Measurements from ENCODE around the gene CNOT1. TPM values are rescaled to one million over a fixed set of nuclear protein-coding genes. Genes with fewer than 3 reads are reported as not detected.

The CNOT1 gene
- polyA plus RNA-seq, 1 donor from 2014 or later = 66.2 TPM

DNA sequence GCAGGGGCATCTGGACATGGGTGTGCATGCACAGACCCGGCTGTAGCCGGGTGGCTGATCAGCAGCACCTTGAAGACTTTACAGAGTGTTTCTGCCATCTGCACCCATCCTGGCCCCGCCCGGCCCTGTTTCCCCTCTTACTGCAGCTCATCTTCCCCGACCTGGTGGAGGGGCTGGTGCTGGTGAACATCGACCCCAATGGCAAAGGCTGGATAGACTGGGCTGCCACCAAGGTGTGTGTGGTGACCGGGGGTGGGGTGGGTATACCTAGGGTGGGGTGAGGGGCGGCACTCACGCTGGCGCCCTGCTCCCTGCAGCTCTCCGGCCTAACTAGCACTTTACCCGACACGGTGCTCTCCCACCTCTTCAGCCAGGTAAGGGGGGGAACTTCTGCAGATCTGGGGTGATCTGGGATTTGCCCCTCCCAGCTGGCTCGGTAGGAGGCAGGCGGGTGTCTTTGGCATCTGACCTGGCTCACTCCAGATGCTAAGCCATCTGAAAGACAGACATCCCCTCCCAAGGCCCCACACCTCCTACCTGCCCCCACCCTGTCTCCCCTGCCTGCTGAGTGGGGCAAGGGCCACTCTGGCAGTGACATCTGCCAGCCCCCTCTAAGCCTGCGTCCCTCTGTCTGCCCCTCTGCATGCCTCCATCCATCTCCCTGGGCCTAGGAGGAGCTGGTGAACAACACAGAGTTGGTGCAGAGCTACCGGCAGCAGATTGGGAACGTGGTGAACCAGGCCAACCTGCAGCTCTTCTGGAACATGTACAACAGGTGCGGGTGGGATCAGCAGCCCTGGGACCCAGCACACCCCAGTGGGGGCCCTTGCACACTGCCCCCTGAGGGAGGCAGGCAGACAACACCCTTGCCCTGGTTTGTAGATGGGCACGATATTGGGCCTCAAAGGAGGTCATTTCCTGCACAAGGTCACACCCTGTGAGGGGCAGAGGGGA is 123.1 kb downstream of the CNOT1 start:
- Histone ChIP-seq H3K4me3 (ENCODE audit: low read length) (no peak overlapping the region), H3K9me2 (ENCODE audit: insufficient read depth, low read length) (no peaks in the 10 kb centered on the region), H3K4me2 (ENCODE audit: low read length) (no peak overlapping the region), H3K9ac (ENCODE audit: low read length) (no peak overlapping the region), H2AFZ (ENCODE audit: low read depth, low read length) (no peak overlapping the region), H3K9me3 (ENCODE audit: low read length) (no peaks in the 10 kb centered on the region), H3K27me3 (ENCODE audit: insufficient read depth, low read depth, low read length) (no peaks in the 10 kb centered on the region), H3K27ac (ENCODE audit: low read length) (no peak overlapping the region), H3K36me3 (ENCODE audit: insufficient read depth, low read length) (no peaks in the 10 kb centered on the region), H3F3A (ENCODE audit: insufficient read depth, low read length, poor library complexity, severe bottlenecking) (no peaks in the 10 kb centered on the region), H4K20me1 (ENCODE audit: insufficient read depth) (peaks cover 4% of the 10 kb centered on the region), H3K79me2 (replicated peaks; ENCODE audit: insufficient read depth, low read length) (peaks cover 17% of the 10 kb centered on the region)
- TF ChIP-seq TAF1 (IDR thresholded peaks at IDR 0.05; ENCODE audit: low read depth) = no peak
- TF ChIP-seq SMC3 (conservative IDR thresholded peaks at IDR 0.05; ENCODE audit: poor library complexity) = no peak
- no peak for TF ChIP-seq EP300 (conservative IDR thresholded peaks at IDR 0.05; ENCODE audit: poor library complexity, severe bottlenecking)
- TF ChIP-seq MXI1 (conservative IDR thresholded peaks at IDR 0.05; ENCODE audit: poor library complexity, severe bottlenecking) = no peak
- no peak for TF ChIP-seq POLR2AphosphoS5 (IDR thresholded peaks at IDR 0.05)
- TF ChIP-seq, protein P1, sequence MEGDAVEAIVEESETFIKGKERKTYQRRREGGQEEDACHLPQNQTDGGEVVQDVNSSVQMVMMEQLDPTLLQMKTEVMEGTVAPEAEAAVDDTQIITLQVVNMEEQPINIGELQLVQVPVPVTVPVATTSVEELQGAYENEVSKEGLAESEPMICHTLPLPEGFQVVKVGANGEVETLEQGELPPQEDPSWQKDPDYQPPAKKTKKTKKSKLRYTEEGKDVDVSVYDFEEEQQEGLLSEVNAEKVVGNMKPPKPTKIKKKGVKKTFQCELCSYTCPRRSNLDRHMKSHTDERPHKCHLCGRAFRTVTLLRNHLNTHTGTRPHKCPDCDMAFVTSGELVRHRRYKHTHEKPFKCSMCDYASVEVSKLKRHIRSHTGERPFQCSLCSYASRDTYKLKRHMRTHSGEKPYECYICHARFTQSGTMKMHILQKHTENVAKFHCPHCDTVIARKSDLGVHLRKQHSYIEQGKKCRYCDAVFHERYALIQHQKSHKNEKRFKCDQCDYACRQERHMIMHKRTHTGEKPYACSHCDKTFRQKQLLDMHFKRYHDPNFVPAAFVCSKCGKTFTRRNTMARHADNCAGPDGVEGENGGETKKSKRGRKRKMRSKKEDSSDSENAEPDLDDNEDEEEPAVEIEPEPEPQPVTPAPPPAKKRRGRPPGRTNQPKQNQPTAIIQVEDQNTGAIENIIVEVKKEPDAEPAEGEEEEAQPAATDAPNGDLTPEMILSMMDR (IDR thresholded peaks at IDR 0.05; ENCODE audit: poor library complexity, severe bottlenecking) = no peak
- TF ChIP-seq, protein P2, sequence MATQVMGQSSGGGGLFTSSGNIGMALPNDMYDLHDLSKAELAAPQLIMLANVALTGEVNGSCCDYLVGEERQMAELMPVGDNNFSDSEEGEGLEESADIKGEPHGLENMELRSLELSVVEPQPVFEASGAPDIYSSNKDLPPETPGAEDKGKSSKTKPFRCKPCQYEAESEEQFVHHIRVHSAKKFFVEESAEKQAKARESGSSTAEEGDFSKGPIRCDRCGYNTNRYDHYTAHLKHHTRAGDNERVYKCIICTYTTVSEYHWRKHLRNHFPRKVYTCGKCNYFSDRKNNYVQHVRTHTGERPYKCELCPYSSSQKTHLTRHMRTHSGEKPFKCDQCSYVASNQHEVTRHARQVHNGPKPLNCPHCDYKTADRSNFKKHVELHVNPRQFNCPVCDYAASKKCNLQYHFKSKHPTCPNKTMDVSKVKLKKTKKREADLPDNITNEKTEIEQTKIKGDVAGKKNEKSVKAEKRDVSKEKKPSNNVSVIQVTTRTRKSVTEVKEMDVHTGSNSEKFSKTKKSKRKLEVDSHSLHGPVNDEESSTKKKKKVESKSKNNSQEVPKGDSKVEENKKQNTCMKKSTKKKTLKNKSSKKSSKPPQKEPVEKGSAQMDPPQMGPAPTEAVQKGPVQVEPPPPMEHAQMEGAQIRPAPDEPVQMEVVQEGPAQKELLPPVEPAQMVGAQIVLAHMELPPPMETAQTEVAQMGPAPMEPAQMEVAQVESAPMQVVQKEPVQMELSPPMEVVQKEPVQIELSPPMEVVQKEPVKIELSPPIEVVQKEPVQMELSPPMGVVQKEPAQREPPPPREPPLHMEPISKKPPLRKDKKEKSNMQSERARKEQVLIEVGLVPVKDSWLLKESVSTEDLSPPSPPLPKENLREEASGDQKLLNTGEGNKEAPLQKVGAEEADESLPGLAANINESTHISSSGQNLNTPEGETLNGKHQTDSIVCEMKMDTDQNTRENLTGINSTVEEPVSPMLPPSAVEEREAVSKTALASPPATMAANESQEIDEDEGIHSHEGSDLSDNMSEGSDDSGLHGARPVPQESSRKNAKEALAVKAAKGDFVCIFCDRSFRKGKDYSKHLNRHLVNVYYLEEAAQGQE (IDR thresholded peaks at IDR 0.05; ENCODE audit: borderline replicate concordance) = no peak
- TF ChIP-seq EZH2 (IDR thresholded peaks at IDR 0.05; ENCODE audit: borderline replicate concordance, insufficient read depth, low read length, poor library complexity, severe bottlenecking) = no peak
- TF ChIP-seq RAD21 (conservative IDR thresholded peaks at IDR 0.05) = no peak

DNA sequence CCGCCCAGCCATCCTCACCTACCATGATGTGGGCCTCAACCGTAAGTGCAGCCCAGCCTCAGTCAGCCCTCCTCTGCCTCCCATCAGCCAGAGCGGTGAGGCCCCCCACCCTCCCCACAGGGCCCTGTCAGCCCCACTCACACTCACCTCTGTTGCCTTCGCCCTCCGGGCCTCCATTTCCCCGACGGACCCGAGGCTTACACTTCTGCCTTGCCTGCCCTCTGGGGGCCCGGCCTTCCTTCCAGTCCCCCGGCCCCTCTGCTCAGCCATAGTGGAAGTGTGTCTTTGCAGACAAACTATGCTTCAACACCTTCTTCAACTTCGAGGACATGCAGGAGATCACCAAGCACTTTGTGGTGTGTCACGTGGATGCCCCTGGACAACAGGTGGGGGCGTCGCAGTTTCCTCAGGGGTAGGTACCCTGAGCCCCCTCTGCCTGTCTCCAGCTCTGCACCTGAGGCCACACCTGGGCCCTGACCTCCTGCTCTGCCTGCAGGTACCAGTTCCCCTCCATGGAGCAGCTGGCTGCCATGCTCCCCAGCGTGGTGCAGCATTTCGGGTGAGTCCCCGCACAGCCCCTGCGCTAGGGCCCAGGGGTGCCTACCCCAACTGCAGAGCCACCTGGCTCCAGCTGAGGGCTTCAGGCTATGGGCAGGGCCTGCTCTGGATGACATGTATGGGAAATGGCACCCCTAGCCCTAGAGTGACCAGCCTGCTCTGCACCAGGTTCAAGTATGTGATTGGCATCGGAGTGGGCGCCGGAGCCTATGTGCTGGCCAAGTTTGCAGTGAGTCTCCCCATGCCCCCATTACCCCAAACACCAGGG is 125.5 kb downstream of the CNOT1 start:
- H3K9me3 ChIP-seq (ENCODE audit: low read length) = no peaks in the 10 kb centered on the region
- H3K9ac ChIP-seq (ENCODE audit: low read length) = no peak overlapping the region
- no peaks in the 10 kb centered on the region for H3F3A ChIP-seq (ENCODE audit: insufficient read depth, low read length, poor library complexity, severe bottlenecking)
- H3K27me3 ChIP-seq (ENCODE audit: insufficient read depth, low read depth, low read length) = no peaks in the 10 kb centered on the region
- H4K20me1 ChIP-seq (ENCODE audit: insufficient read depth) = peaks cover 4% of the 10 kb centered on the region
- no peak overlapping the region for H3K27ac ChIP-seq (ENCODE audit: low read length)
- H3K4me3 ChIP-seq (ENCODE audit: low read length) = no peak overlapping the region
- no peak overlapping the region for H2AFZ ChIP-seq (ENCODE audit: low read depth, low read length)
- TF ChIP-seq EP300 (conservative IDR thresholded peaks at IDR 0.05; ENCODE audit: poor library complexity, severe bottlenecking) (no peak), EZH2 (IDR thresholded peaks at IDR 0.05; ENCODE audit: borderline replicate concordance, insufficient read depth, low read length, poor library complexity, severe bottlenecking) (no peak), SMC3 (conservative IDR thresholded peaks at IDR 0.05; ENCODE audit: poor library complexity) (no peak), POLR2AphosphoS5 (IDR thresholded peaks at IDR 0.05) (no peak), MXI1 (conservative IDR thresholded peaks at IDR 0.05; ENCODE audit: poor library complexity, severe bottlenecking) (no peak), TAF1 (IDR thresholded peaks at IDR 0.05; ENCODE audit: low read depth) (no peak), RAD21 (conservative IDR thresholded peaks at IDR 0.05) (no peak)
- TF ChIP-seq, protein P1 (IDR thresholded peaks at IDR 0.05; ENCODE audit: poor library complexity, severe bottlenecking) = no peak
- TF ChIP-seq, protein P2 (IDR thresholded peaks at IDR 0.05; ENCODE audit: borderline replicate concordance) = no peak
- H3K9me2 ChIP-seq (ENCODE audit: insufficient read depth, low read length) = no peaks in the 10 kb centered on the region
- no peak overlapping the region for H3K4me2 ChIP-seq (ENCODE audit: low read length)
- no peaks in the 10 kb centered on the region for H3K36me3 ChIP-seq (ENCODE audit: insufficient read depth, low read length)
- peaks cover 37% of the 10 kb centered on the region for H3K79me2 ChIP-seq (replicated peaks; ENCODE audit: insufficient read depth, low read length)
